ENCODE measurements around the gene GPRC5A. TPM values are rescaled to one million over a fixed set of nuclear protein-coding genes. Genes with fewer than 3 reads are reported as not detected.

GPRC5A gene
- total and polyA plus RNA-seq, 2 donors: 8.5 to 12.1 TPM

DNA sequence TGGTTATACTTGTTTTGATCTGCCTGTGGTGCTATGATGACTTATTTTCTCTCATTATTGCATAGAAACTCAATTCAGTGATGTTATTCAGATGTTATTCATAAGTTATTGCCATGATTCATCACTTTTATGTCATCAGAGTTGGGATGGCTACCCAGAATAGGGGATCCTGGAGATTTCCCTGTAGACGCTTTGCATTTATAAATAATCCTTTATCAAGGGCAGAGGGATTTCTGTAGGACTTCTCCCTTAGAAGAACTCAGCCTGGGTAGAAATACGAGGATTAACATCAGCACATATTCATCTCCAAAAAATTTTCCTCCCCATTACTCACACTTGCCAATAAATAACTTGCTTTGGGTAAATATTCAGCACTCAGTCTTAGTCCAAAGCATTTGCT is 4.9 kb downstream of the GPRC5A start:
- no peaks in the 10 kb centered on the region for H3K36me3 ChIP-seq (ENCODE audit: insufficient read depth)
- WGBS: 21% methylated on average over 2 of the region's 2 CpGs
- no peak overlapping the region for H3K4me3 ChIP-seq (ENCODE audit: low read depth, low read length)
- no peak for DNase-seq (ENCODE audit: extremely low spot score)
- H3K4me1 ChIP-seq (ENCODE audit: insufficient read depth): no peaks in the 10 kb centered on the region
- H3K27ac ChIP-seq (ENCODE audit: low read depth): no peak overlapping the region

DNA sequence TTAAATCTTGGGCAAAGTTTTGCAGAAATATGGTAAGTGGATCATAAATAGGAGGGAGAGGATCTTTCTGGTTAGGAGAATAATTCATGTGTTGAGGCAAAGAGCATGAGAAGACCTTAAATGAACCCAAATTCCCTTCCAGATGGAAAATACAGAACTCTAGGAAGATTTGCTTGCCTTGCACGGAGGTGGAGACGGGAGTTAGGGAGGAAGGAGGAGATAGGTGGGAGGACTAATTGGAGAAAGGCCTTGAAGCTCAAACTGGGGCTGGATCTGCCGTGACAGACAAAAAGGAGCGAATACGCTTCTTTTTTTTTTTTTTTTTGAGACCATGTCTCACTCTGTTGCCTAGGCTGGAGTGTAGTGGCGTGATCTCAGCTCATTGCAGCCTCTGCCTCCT is 5.9 kb downstream of the GPRC5A start:
- H3K36me3 ChIP-seq (ENCODE audit: insufficient read depth): no peaks in the 10 kb centered on the region
- H3K4me3 ChIP-seq (ENCODE audit: low read depth, low read length): no peak overlapping the region
- no peaks in the 10 kb centered on the region for H3K4me1 ChIP-seq (ENCODE audit: insufficient read depth)
- DNase-seq (ENCODE audit: extremely low spot score): no peak
- H3K27ac ChIP-seq (ENCODE audit: low read depth): no peak overlapping the region
- 90% methylated on average over 6 of the region's 6 CpGs for WGBS

DNA sequence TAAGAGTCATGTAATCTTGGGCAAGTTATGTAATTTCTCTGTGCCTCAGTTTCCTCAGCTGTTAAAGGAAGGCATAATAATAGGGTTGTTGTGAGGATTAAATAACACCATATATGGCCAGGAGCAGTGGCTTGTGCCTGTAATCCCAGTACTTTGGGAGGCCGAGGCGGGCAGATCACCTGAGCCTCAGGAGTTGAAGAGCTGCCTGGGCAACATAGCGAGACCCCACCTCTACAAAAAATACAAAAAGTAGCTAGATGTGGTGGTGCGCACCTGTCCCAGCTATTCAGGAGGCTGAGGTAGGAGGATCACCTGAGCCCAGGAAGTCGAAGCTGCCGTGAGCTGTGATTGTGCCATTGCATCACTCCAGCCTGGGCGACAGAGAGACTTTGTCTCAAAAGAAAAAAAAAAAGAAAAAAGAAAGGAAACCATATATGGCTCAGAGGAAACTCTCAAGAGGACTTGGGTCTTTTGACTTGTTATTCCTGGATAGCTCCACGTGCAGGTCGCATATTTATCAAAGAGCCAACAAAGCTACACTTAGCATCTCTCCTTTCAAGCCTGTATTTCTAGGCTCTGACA is 6.9 kb downstream of the GPRC5A start:
- H3K36me3 ChIP-seq (ENCODE audit: insufficient read depth): no peaks in the 10 kb centered on the region
- no peak overlapping the region for H3K4me3 ChIP-seq (ENCODE audit: low read depth, low read length)
- WGBS: 92% methylated on average over 9 of the region's 9 CpGs
- H3K4me1 ChIP-seq (ENCODE audit: insufficient read depth): no peaks in the 10 kb centered on the region
- no peak for DNase-seq (ENCODE audit: extremely low spot score)
- no peak overlapping the region for H3K27ac ChIP-seq (ENCODE audit: low read depth)

DNA sequence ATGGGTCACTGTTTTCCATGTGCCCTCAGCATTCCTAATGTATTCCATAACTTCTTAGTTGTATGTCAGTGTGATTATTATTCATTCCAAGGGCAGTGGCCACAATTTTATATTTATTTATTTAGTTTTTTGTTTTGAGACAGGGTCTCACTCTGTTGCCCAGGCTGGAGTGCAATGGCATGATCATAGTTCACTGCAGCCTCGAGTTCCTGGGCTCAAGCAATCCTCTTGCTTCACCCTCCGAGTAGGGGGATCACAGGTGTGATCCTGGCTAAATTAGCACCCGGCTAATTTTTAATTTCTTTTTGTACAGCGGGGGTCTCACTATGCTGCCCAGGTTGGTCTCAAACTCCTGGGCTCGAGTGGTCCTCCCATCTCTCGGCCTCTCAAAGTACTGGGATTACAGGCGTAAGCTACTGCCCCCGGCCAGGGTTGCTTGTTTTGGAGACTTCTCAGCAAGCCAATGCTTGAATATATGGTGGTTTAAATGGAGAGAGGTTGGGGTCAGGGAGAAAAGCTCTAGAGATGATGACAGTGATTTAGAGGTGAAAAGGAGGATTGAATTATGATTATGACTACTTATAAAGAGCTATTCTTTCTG is 7.6 kb downstream of the GPRC5A start:
- Histone ChIP-seq H3K27ac (ENCODE audit: low read depth) (no peak overlapping the region), H3K4me1 (ENCODE audit: insufficient read depth) (no peaks in the 10 kb centered on the region), H3K36me3 (ENCODE audit: insufficient read depth) (no peaks in the 10 kb centered on the region), H3K4me3 (ENCODE audit: low read depth, low read length) (no peak overlapping the region)
- WGBS: 97% methylated on average over 8 of the region's 8 CpGs
- DNase-seq (ENCODE audit: extremely low spot score): no peak

DNA sequence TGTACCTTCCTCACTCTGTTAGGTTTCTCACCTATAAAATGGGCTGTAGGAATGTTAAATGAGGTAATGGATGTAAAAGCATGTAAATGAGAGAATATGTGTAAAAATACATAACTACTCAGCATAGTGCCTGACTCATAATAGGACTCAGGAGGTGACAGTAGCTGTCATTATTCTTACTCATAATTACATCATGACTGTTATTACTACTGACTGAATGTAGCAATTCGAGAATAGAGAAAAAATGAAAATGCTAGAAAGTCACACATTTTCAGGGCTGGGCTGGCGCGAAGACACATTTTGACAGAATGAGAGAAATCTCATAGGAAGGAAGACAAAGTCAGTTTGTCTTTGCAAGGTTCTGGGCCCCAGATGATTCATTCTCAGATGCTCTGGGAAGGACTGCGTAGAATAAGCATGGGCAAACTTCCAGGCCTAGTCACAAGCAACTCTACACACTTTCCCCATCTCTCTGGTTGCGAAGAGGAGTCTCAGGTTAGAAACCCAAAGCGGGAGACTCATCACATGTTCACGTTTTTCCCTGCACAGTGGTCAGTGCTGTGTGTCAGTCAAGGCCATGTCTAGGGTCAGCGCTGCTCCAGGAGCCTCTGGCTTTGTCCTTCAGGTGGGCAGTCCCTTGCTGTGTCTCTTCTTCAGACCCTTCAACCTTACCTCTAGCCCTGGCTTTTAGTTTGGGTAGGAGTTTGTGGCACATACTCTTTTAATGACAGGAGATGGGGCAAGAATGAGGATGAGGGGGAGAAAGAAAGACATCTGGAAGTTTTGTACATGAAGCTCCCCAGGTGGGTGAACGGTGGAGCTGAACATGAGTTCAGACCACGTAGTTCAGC is 8.4 kb downstream of the GPRC5A start:
- H3K36me3 ChIP-seq (ENCODE audit: insufficient read depth): no peaks in the 10 kb centered on the region
- WGBS: 70% methylated on average over 10 of the region's 10 CpGs
- H3K4me3 ChIP-seq (ENCODE audit: low read depth, low read length): no peak overlapping the region
- no peak overlapping the region for H3K27ac ChIP-seq (ENCODE audit: low read depth)
- no peak for DNase-seq (ENCODE audit: extremely low spot score)
- no peaks in the 10 kb centered on the region for H3K4me1 ChIP-seq (ENCODE audit: insufficient read depth)

DNA sequence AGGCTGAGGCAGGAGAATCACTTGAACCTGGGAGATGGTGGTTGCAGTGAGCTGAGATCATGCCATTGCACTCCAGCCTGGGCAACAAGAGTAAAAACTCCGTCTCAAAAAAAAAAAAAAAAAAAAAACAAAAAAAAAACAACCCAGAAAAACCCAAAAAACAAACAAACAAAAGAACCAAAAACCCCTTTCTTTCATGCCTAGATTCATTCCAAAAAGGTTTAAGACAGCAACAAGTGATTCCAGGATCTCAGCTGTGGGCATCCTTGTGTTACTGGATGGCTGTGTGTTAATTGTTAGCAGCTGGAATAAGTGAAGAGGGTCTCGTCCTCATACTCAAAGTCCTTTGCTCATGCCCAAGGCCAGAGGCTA is 9.4 kb downstream of the GPRC5A start:
- 48% methylated on average over 2 of the region's 2 CpGs for WGBS
- no peak overlapping the region for H3K27ac ChIP-seq (ENCODE audit: low read depth)
- H3K36me3 ChIP-seq (ENCODE audit: insufficient read depth): no peaks in the 10 kb centered on the region

DNA sequence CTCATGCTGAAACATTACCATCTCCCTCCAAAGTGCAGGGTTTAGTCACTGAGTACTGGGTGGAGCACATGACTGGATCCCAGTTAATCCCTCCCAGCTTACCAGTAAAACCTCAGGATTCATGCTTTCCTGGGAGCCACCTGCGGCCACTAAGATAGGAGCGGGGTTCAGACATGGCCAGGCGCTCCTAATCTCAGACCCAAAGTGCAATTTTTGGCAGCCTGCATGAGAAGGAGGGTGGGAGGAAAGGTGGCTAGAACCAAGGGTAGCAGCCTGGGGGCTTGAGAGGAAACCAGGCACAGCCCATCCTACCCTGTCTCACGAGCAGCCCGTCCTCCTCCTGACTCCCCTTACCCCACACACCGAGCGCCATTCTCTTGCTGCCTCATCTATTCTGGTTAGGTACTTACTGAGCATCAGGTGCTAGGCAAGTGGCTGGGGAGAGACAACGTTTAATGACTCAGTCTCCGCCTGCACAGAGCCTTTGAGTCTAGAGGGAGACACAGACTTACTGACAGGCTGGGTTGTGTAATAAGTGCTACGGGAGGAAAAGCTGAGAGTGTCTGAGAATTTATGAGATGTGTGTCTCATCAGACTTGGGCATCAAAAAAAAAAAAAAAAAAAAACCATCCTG is 9.9 kb downstream of the GPRC5A start:
- Histone ChIP-seq H3K36me3 (ENCODE audit: insufficient read depth) (no peaks in the 10 kb centered on the region), H3K4me1 (ENCODE audit: insufficient read depth) (no peaks in the 10 kb centered on the region), H3K27ac (ENCODE audit: low read depth) (peak overlapping the region; percentile 73), H3K4me3 (ENCODE audit: low read depth, low read length) (no peak overlapping the region)
- no peak for DNase-seq (ENCODE audit: extremely low spot score)
- 53% methylated on average over 10 of the region's 10 CpGs for WGBS

More for the DNA sequence above, 9.4 kb downstream of the GPRC5A start:
- no peak for DNase-seq (ENCODE audit: extremely low spot score)
- Histone ChIP-seq H3K4me3 (ENCODE audit: low read depth, low read length) (no peak overlapping the region), H3K4me1 (ENCODE audit: insufficient read depth) (no peaks in the 10 kb centered on the region)

DNA sequence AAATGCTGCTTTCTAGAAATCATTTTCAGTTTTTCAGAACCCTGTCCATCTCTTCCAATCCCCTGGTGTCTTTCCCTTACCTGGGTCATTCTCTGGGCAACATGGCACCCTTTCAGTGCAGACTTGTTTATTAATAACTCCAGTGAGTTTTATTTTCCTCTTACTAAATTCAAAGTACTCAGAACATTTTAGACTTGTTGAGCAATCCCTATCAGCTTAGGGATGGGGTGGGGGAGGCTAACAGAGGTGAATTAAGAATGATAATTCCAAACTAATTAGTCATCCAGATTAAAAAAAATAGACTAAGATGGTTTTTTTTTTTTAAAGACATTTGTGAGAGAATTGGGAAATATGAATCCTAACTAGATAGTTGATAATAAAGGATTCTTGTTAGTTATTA is 10.7 kb downstream of the GPRC5A start:
- Histone ChIP-seq H3K27ac (ENCODE audit: low read depth) (peak overlapping the region; percentile 68), H3K4me3 (ENCODE audit: low read depth, low read length) (no peak overlapping the region), H3K36me3 (ENCODE audit: insufficient read depth) (no peaks in the 10 kb centered on the region), H3K4me1 (ENCODE audit: insufficient read depth) (no peaks in the 10 kb centered on the region)
- no peak for DNase-seq (ENCODE audit: extremely low spot score)

DNA sequence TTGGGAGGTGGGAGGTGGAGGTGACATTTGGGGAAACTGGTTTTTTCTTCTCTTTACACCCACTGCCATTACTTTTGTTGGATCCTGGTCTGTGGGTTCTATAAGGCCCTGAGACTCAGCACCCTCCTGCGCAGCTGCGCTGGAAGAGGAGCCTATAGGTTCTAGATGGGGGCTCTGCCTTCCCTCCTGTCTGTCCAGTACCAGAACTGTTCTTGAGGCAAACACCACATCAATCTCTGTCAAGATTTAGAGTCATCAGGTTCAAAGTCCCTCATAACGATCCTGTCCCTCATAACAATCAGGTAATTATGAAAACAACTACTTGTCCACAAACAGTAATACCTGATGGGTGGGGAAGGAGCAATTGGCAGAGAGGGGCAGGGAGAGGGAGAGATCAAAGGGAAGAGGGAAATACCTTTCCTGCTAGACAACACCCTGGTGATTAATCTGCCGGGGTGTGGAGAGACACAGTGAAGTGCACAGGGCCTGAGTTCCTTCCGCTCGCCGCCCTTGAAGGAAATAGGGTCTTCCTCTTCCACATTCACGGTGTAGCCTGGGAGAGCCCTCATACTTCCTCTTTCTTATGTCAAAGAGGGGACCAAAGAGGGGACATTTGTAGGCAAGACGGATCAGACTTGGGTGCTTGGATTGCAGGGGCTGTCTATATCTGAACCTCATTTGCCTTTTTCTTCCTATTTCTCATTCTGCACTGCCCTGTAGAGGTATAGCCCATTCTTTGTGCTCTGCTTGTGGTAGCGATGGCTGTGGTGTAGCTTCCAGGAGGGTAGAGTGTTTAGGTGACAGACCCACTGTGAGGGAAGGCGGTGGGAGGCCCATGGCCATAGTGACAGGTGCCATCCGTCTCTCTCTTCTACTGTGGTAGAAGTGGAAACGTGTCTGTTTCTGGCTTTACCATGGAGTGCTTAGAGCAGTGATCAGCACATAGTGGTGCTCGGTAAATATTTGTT is 12.6 kb downstream of the GPRC5A start:
- Histone ChIP-seq H3K4me3 (ENCODE audit: low read depth, low read length) (no peak overlapping the region), H3K27ac (ENCODE audit: low read depth) (no peak overlapping the region), H3K36me3 (ENCODE audit: insufficient read depth) (no peaks in the 10 kb centered on the region), H3K4me1 (ENCODE audit: insufficient read depth) (no peaks in the 10 kb centered on the region)
- no peak for DNase-seq (ENCODE audit: extremely low spot score)
- 88% methylated on average over 14 of the region's 14 CpGs for WGBS

DNA sequence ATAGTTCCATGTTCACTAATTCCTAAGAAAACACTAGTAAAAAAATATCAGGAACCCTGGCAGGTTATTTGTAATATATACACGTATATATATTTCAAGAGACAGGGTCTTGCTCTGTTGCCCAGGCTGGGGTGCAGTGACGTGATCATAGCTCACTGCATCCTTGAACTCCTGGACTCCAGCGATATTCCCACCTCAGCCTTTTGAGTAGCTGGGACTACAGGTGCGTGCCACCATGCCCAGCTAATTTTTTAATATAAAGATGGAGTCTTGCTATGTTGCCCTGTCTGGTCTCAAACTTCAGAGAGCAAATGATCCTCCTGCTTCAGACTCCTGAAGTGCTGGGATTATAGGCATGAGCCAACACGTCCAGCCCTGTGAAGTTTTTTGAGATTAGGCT is 16.2 kb downstream of the GPRC5A start:
- Histone ChIP-seq H3K36me3 (ENCODE audit: insufficient read depth) (no peaks in the 10 kb centered on the region), H3K4me3 (ENCODE audit: low read depth, low read length) (no peak overlapping the region), H3K4me1 (ENCODE audit: insufficient read depth) (no peaks in the 10 kb centered on the region), H3K27ac (ENCODE audit: low read depth) (no peak overlapping the region)
- WGBS: 93% methylated on average over 5 of the region's 5 CpGs
- DNase-seq (ENCODE audit: extremely low spot score): no peak

DNA sequence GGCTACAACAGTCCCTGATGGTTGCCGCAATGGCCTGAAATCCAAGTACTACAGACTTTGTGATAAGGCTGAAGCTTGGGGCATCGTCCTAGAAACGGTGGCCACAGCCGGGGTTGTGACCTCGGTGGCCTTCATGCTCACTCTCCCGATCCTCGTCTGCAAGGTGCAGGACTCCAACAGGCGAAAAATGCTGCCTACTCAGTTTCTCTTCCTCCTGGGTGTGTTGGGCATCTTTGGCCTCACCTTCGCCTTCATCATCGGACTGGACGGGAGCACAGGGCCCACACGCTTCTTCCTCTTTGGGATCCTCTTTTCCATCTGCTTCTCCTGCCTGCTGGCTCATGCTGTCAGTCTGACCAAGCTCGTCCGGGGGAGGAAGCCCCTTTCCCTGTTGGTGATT is 16.9 kb downstream of the GPRC5A start:
- Histone ChIP-seq H3K27ac (ENCODE audit: low read depth) (no peak overlapping the region), H3K4me3 (ENCODE audit: low read depth, low read length) (no peak overlapping the region), H3K36me3 (ENCODE audit: insufficient read depth) (no peaks in the 10 kb centered on the region), H3K4me1 (ENCODE audit: insufficient read depth) (no peaks in the 10 kb centered on the region)
- DNase-seq (ENCODE audit: extremely low spot score): no peak
- 91% methylated on average over 14 of the region's 14 CpGs for WGBS

DNA sequence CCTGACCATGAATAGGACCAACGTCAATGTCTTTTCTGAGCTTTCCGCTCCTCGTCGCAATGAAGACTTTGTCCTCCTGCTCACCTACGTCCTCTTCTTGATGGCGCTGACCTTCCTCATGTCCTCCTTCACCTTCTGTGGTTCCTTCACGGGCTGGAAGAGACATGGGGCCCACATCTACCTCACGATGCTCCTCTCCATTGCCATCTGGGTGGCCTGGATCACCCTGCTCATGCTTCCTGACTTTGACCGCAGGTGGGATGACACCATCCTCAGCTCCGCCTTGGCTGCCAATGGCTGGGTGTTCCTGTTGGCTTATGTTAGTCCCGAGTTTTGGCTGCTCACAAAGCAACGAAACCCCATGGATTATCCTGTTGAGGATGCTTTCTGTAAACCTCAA is 17.3 kb downstream of the GPRC5A start:
- DNase-seq (ENCODE audit: extremely low spot score): no peak
- 96% methylated on average over 12 of the region's 12 CpGs for WGBS
- Histone ChIP-seq H3K4me3 (ENCODE audit: low read depth, low read length) (no peak overlapping the region), H3K36me3 (ENCODE audit: insufficient read depth) (no peaks in the 10 kb centered on the region), H3K27ac (ENCODE audit: low read depth) (no peak overlapping the region), H3K4me1 (ENCODE audit: insufficient read depth) (no peaks in the 10 kb centered on the region)

Measured in urinary bladder (tissue), 4 donors.